Endothelial cell of umbilical vein (primary cell): ENCODE data around the gene IBSP.

Experiments
- EZH2 ChIP-seq: IDR thresholded peaks from 2 replicates; pipeline ENCODE4 v1.6.1; 2012; ENCODE audit warnings: borderline replicate concordance, low read depth, mild to moderate bottlenecking, moderate library complexity, low read length, inconsistent platforms; ENCODE audit not compliant: severe bottlenecking
- POLR2A ChIP-seq: IDR thresholded peaks from 2 replicates; pipeline ENCODE4 v1.6.1; 2012; ENCODE audit warnings: low read depth, mild to moderate bottlenecking, control low read depth, low read length
- TF ChIP-seq, protein P1 (sequence below): IDR thresholded peaks from 2 replicates; pipeline ENCODE4 v1.6.1; 2011; ENCODE audit not compliant: insufficient read depth, insufficient read length

DNA sequence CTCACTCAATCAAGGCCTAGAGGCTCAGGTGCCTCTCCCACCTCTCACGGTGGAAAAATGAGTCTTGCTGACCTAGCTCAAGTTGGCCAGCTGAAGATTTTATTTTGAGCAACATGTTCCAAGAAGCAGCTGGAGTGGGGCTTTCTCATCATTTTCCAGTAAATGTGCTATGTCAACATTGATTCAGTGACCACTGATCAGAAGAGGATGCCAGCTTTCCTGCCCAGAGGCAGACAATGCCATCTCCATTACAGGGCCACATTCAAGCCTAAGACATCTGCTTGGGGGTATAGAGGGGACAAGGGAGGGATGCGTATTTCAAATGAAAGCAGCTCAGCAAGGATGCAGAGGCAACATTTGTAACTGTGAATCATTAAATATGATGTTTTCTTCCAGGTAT is 36.4 kb downstream of the IBSP start:
- no peak for TF ChIP-seq POLR2A
- no peak for TF ChIP-seq EZH2
- TF ChIP-seq, protein P1, sequence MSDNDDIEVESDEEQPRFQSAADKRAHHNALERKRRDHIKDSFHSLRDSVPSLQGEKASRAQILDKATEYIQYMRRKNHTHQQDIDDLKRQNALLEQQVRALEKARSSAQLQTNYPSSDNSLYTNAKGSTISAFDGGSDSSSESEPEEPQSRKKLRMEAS = no peak
